GM18511 (cell line): Measurements from ENCODE around the gene PARVG.
"Not testable (repeated sequence)": the region's sequence is repeated elsewhere in the genome, so short reads cannot be mapped to it uniquely, and the experiment has no call there.

Experiments
- ATAC-seq: cut with Tn5 transposase; IDR thresholded peaks from one replicate; pipeline ENCODE4 v1.9.1; 2021; ENCODE audit warnings: mild to moderate bottlenecking, moderate library complexity; ENCODE audit not compliant: unreplicated experiment

Gene PARVG

DNA sequence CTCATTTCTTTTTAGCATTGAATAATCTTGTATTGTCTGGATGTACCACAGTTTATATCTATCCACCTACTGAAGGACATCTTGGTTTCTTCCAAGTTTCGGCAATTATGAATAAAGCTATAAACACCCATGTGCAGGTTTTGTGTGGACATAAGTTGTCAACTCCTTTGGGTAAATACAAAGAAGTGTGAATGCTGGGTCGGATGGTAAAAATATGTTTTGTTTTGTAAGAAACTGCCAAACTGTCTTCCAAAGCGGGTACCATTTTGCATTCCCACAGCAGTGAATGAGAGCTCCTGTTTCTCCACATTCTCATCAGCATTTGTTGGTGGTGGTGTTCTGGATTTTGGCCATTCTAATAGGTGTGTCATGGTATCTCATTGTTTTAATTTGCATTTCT, 60.4 kb downstream of the PARVG start:
- ATAC-seq: not testable (repeated sequence)

- no peak for ATAC-seq
Measured at GRCh38 chr22:44242946-44243724, 62.4 kb downstream of the PARVG start.

- ATAC-seq: no peak
Measured at GRCh38 chr22:44243761-44244160, 63.0 kb downstream of the PARVG start.

GRCh38 chr22:44244265-44244822, 63.6 kb downstream of the PARVG start:
- ATAC-seq: no peak

DNA sequence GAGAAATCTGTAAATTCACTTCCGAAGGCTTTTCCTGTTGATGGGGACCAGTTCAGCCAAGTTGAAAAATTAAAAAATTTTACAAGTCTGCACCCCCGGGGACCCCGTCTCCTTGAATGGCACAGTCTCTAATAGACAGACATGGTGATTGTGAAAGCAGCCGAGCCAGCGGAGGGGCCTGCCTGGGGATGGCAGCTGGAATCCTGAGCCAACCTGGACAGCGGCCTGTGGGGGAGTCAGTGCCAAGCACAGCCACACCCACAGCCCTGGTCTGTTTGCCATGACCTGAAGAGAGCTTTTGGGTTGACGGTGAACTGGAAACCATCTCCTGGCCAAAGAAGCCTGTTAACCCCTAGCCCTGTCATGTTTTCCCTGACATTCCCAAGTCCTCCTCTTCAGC, 64.7 kb downstream of the PARVG start:
- no peak for ATAC-seq

- ATAC-seq: no peak
Measured at GRCh38 chr22:44245867-44246266, 65.1 kb downstream of the PARVG start.

DNA sequence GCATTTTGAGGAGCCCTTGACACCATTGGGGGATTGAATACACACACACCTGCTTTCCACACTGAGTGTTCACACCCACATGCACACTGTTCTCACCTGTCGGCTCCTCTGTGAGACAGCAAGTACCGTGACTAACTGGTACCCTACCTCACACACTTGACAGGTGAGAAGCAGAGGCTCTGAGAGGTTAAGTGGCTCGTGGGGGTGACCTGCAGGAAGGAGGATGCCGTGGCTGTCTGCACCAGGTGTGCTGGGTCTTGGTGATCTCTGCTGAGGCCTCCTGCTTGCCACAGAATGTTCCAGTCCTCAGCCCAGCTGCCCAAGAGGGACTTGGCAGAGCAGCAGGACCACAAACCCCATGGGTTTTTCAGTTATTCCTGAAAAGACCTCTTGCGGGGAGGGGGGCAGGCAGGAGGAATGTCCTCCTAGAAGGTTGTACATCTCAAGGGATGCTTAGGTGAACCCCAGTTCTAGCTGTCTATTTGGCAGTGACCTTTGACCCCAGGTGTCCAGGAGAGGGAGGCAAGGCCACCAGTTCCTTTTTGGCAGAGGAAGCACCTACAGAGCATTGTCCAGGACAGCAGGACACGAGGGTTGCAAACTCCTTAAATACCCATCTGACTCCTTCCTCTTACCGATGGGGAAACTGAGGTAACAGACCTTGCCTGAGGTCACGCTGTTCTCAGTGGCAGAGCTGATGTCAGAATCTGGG, 66.0 kb downstream of the PARVG start:
- ATAC-seq: no peak

GRCh38 chr22:44247346-44247745, 66.6 kb downstream of the PARVG start:
- no peak for ATAC-seq

GRCh38 chr22:44247923-44248892, 67.5 kb downstream of the PARVG start:
- ATAC-seq: no peak

- no peak for ATAC-seq
Measured at GRCh38 chr22:44248926-44249325, 68.2 kb downstream of the PARVG start.

DNA sequence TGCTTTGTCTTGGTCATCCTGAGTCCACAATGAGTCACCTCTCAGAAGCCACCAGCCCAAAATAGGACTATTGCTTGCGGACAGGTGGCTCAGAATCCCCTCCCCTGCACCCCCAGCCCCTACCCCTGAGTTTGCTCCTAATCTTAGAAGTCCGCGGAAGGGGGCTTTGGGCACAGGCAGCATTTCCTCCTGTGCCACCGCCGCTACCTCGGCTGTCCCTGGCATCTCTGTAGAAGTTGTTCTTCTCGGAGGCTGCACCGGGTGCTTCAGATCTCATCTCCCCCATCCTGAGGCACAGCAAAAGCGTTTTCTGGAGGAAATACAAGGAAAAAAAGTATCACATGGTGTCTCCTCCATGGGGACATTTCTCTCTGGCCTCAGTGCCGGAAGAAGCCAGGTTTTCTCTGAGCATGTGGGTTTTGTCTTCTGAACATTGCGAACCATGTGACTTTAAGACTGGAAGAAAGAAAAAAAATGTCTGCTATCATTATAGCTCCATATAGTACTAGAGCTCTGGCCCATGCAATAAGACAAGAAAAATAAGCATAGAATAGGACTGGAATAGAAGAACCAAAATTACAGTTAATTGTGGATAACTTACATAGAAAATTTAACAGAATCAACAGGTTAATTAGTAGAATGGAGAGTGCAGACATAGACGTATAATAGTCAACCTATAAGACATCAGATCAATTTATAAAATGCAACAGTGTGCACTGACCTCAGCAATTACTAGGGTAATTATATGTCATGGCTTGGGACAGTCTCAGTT, 68.8 kb downstream of the PARVG start:
- no peak for ATAC-seq

GRCh38 chr22:44254811-44255210, 74.1 kb downstream of the PARVG start:
- ATAC-seq: no peak

GRCh38 chr22:44256085-44256484, 75.4 kb downstream of the PARVG start:
- no peak for ATAC-seq

- ATAC-seq: no peak
Measured at GRCh38 chr22:44256556-44257485, 76.1 kb downstream of the PARVG start.
